ENCODE data around the gene CCDC89. TPM values are rescaled to one million over a fixed set of nuclear protein-coding genes. Genes with fewer than 3 reads are reported as not detected.

Gene CCDC89
- total RNA-seq, 1 donor from 2014 or later, result not detected

GRCh38 chr11:85705800-85706199, 19.8 kb upstream of the CCDC89 start:
- H3K27me3 Mint-ChIP-seq (ENCODE audit: unreplicated experiment), result no peaks in the 10 kb centered on the region
- TF ChIP-seq CTCF (IDR thresholded peaks at IDR 0.05; ENCODE audit: partially characterized antibody, unreplicated experiment), result no peak
- no peak overlapping the region for H3K4me3 Mint-ChIP-seq (ENCODE audit: unreplicated experiment)
- H3K9me3 Mint-ChIP-seq (ENCODE audit: unreplicated experiment), result no peaks in the 10 kb centered on the region
- no peak overlapping the region for H3K27ac Mint-ChIP-seq (ENCODE audit: unreplicated experiment)
- no peak for DNase-seq
- no peaks in the 10 kb centered on the region for H3K4me1 Mint-ChIP-seq (ENCODE audit: low read depth, unreplicated experiment)
- H3K36me3 Mint-ChIP-seq (ENCODE audit: unreplicated experiment), result no peaks in the 10 kb centered on the region

- DNase-seq, result no peak
- H3K4me3 Mint-ChIP-seq (ENCODE audit: unreplicated experiment), result no peak overlapping the region
- no peaks in the 10 kb centered on the region for H3K27me3 Mint-ChIP-seq (ENCODE audit: unreplicated experiment)
- H3K4me1 Mint-ChIP-seq (ENCODE audit: low read depth, unreplicated experiment), result no peaks in the 10 kb centered on the region
- H3K9me3 Mint-ChIP-seq (ENCODE audit: unreplicated experiment), result no peaks in the 10 kb centered on the region
- no peak overlapping the region for H3K27ac Mint-ChIP-seq (ENCODE audit: unreplicated experiment)
- no peak for TF ChIP-seq CTCF (IDR thresholded peaks at IDR 0.05; ENCODE audit: partially characterized antibody, unreplicated experiment)
- H3K36me3 Mint-ChIP-seq (ENCODE audit: unreplicated experiment), result no peaks in the 10 kb centered on the region
Measured at GRCh38 chr11:85704967-85705366, 19.0 kb upstream of the CCDC89 start.

GRCh38 chr11:85699957-85700741, 14.2 kb upstream of the CCDC89 start:
- Mint-ChIP-seq H3K9me3 (ENCODE audit: unreplicated experiment) (no peaks in the 10 kb centered on the region), H3K4me3 (ENCODE audit: unreplicated experiment) (no peak overlapping the region), H3K4me1 (ENCODE audit: low read depth, unreplicated experiment) (no peaks in the 10 kb centered on the region), H3K27ac (ENCODE audit: unreplicated experiment) (no peak overlapping the region), H3K36me3 (ENCODE audit: unreplicated experiment) (no peaks in the 10 kb centered on the region), H3K27me3 (ENCODE audit: unreplicated experiment) (no peaks in the 10 kb centered on the region)
- no peak for DNase-seq
- no peak for TF ChIP-seq CTCF (IDR thresholded peaks at IDR 0.05; ENCODE audit: partially characterized antibody, unreplicated experiment)

GRCh38 chr11:85698195-85698594, 12.2 kb upstream of the CCDC89 start:
- no peak for TF ChIP-seq CTCF (IDR thresholded peaks at IDR 0.05; ENCODE audit: partially characterized antibody, unreplicated experiment)
- no peak for DNase-seq
- H3K27me3 Mint-ChIP-seq (ENCODE audit: unreplicated experiment), result no peaks in the 10 kb centered on the region
- no peaks in the 10 kb centered on the region for H3K36me3 Mint-ChIP-seq (ENCODE audit: unreplicated experiment)
- H3K4me3 Mint-ChIP-seq (ENCODE audit: unreplicated experiment), result no peak overlapping the region
- no peaks in the 10 kb centered on the region for H3K4me1 Mint-ChIP-seq (ENCODE audit: low read depth, unreplicated experiment)
- H3K9me3 Mint-ChIP-seq (ENCODE audit: unreplicated experiment), result no peaks in the 10 kb centered on the region
- no peak overlapping the region for H3K27ac Mint-ChIP-seq (ENCODE audit: unreplicated experiment)

- DNase-seq, result no peak
- no peaks in the 10 kb centered on the region for H3K27me3 Mint-ChIP-seq (ENCODE audit: unreplicated experiment)
- no peaks in the 10 kb centered on the region for H3K36me3 Mint-ChIP-seq (ENCODE audit: unreplicated experiment)
- no peak for TF ChIP-seq CTCF (IDR thresholded peaks at IDR 0.05; ENCODE audit: partially characterized antibody, unreplicated experiment)
- no peaks in the 10 kb centered on the region for H3K4me1 Mint-ChIP-seq (ENCODE audit: low read depth, unreplicated experiment)
- H3K27ac Mint-ChIP-seq (ENCODE audit: unreplicated experiment), result no peak overlapping the region
- no peaks in the 10 kb centered on the region for H3K9me3 Mint-ChIP-seq (ENCODE audit: unreplicated experiment)
- H3K4me3 Mint-ChIP-seq (ENCODE audit: unreplicated experiment), result no peak overlapping the region
Measured at GRCh38 chr11:85697747-85698146, 11.8 kb upstream of the CCDC89 start.

Data from glutamatergic neuron (in vitro differentiated cells).